WTC11 (cell line): ENCODE data around the gene ENTPD8. TPM values are rescaled to one million over a fixed set of nuclear protein-coding genes. Genes with fewer than 3 reads are reported as not detected.

Source experiments
- ATAC-seq: fragments of 200-7000 bp; cut with Tn5 transposase; 2 replicates; pipeline ENCODE4 v1.10.0; 2021; ENCODE audit warnings: mild to moderate bottlenecking, moderate library complexity
- CTCF ChIA-PET: fragments of 300-600 bp; sonication (Branson Sonifier 250); formaldehyde crosslinking; loops from one replicate; lab custom pipeline; 2021; ENCODE audit warnings: antibody characterized with exemption; lab: Charles Lee
- POLR2A ChIA-PET: fragments of 350-600 bp; sonication (Branson Sonifier 250); formaldehyde crosslinking; loops from one replicate; lab custom pipeline; 2021; ENCODE audit warnings: antibody characterized with exemption; lab: Charles Lee
- DNase-seq: peaks from one replicate; pipeline ENCODE4 v3.0.0; 2021; ENCODE audit warnings: low spot score
- H3K27ac Mint-ChIP-seq: 2 replicates; pipeline ENCODE4 v1.8.0; 2021; ENCODE audit warnings: mixed read lengths
- H3K27me3 Mint-ChIP-seq: 2 replicates; pipeline ENCODE4 v1.8.0; 2021; ENCODE audit warnings: low read depth, mild to moderate bottlenecking, moderate library complexity, mixed read lengths
- H3K36me3 Mint-ChIP-seq: 2 replicates; pipeline ENCODE4 v1.8.0; 2021; ENCODE audit warnings: mixed read lengths
- H3K4me1 Mint-ChIP-seq: 2 replicates; pipeline ENCODE4 v1.8.0; 2022; ENCODE audit warnings: mixed read lengths
- H3K4me3 Mint-ChIP-seq: 2 replicates; pipeline ENCODE4 v1.8.0; 2021; ENCODE audit warnings: mild to moderate bottlenecking, moderate library complexity, mixed read lengths
- H3K9me3 Mint-ChIP-seq: 2 replicates; pipeline ENCODE4 v1.8.0; 2021; ENCODE audit warnings: mixed read lengths
- AFF4 ChIP-seq: sonication (generic); formaldehyde crosslinking; IDR thresholded peaks from 2 replicates; pipeline ENCODE4 v1.8.1; 2023; ENCODE audit warnings: mild to moderate bottlenecking, missing genetic modification reagents, borderline replicate concordance
- ATF3 ChIP-seq: sonication (generic); formaldehyde crosslinking; conservative IDR thresholded peaks from 2 replicates; pipeline ENCODE4 v1.8.1; 2022; ENCODE audit warnings: mild to moderate bottlenecking, missing genetic modification reagents
- E2F4 ChIP-seq: sonication (generic); formaldehyde crosslinking; IDR thresholded peaks from 2 replicates; pipeline ENCODE4 v1.8.1; 2022; ENCODE audit warnings: low read depth, mild to moderate bottlenecking, moderate library complexity, missing genetic modification reagents, borderline replicate concordance
- ELF4 ChIP-seq: sonication (generic); formaldehyde crosslinking; IDR thresholded peaks from 2 replicates; pipeline ENCODE4 v1.8.1; 2022; ENCODE audit warnings: low read depth, mild to moderate bottlenecking, moderate library complexity, missing genetic modification reagents
- EMX1 ChIP-seq: fragments of 250-450 bp; sonication (Bioruptor Pico); IDR thresholded peaks from 2 replicates; pipeline ENCODE4 v1.8.0; 2021; ENCODE audit warnings: mild to moderate bottlenecking
- GRHL2 ChIP-seq: fragments of 250-450 bp; sonication (Bioruptor Pico); IDR thresholded peaks from 2 replicates; pipeline ENCODE4 v1.8.0; 2022; ENCODE audit warnings: mild to moderate bottlenecking, moderate library complexity; ENCODE audit not compliant: insufficient replicate concordance, severe bottlenecking
- HMGXB4 ChIP-seq: sonication (generic); formaldehyde crosslinking; IDR thresholded peaks from 2 replicates; pipeline ENCODE4 v1.8.1; 2023; ENCODE audit warnings: mild to moderate bottlenecking, moderate library complexity, missing genetic modification reagents
- IRF1 ChIP-seq: sonication (generic); formaldehyde crosslinking; IDR thresholded peaks from 2 replicates; pipeline ENCODE4 v1.8.0; 2023; ENCODE audit warnings: missing genetic modification reagents
- KAT7 ChIP-seq: sonication (generic); formaldehyde crosslinking; IDR thresholded peaks from 2 replicates; pipeline ENCODE4 v1.8.1; 2023; ENCODE audit warnings: missing genetic modification reagents, mild to moderate bottlenecking, borderline replicate concordance
- MXD4 ChIP-seq: fragments of 250-450 bp; sonication (Bioruptor Pico); IDR thresholded peaks from 2 replicates; pipeline ENCODE4 v1.8.0; 2021; ENCODE audit warnings: mild to moderate bottlenecking, moderate library complexity, borderline replicate concordance
- NR2C2 ChIP-seq: sonication (generic); formaldehyde crosslinking; IDR thresholded peaks from 2 replicates; pipeline ENCODE4 v1.8.0; 2022; ENCODE audit warnings: mild to moderate bottlenecking, missing genetic modification reagents
- PRDM15 ChIP-seq: sonication (generic); formaldehyde crosslinking; IDR thresholded peaks from 2 replicates; pipeline ENCODE4 v1.8.0; 2022; ENCODE audit warnings: missing genetic modification reagents
- PRRX2 ChIP-seq: fragments of 250-450 bp; sonication (Bioruptor Pico); IDR thresholded peaks from 2 replicates; pipeline ENCODE4 v1.8.0; 2021; ENCODE audit warnings: mild to moderate bottlenecking
- RORB ChIP-seq: fragments of 250-450 bp; sonication (Bioruptor Pico); IDR thresholded peaks from 2 replicates; pipeline ENCODE4 v1.9.0; 2021; ENCODE audit warnings: mild to moderate bottlenecking
- SMAD3 ChIP-seq: sonication (generic); formaldehyde crosslinking; IDR thresholded peaks from 2 replicates; pipeline ENCODE4 v1.8.0; 2022; ENCODE audit warnings: missing genetic modification reagents, mild to moderate bottlenecking, borderline replicate concordance
- SMAD4 ChIP-seq: sonication (generic); formaldehyde crosslinking; IDR thresholded peaks from 2 replicates; pipeline ENCODE4 v1.8.0; 2022; ENCODE audit warnings: mild to moderate bottlenecking, missing genetic modification reagents
- SOX15 ChIP-seq: fragments of 250-450 bp; sonication (Bioruptor Pico); IDR thresholded peaks from 2 replicates; pipeline ENCODE4 v1.9.0; 2021; ENCODE audit warnings: mild to moderate bottlenecking
- ZNF121 ChIP-seq: sonication (generic); formaldehyde crosslinking; IDR thresholded peaks from 2 replicates; pipeline ENCODE4 v1.8.0; 2023; ENCODE audit warnings: missing genetic modification reagents
- total RNA-seq: library from RNA; stranded (reverse); gene quantifications from 3 replicates; pipeline ENCODE4 v1.2.3, GENCODE V29; 2021

Gene ENTPD8
- total RNA-seq, 1 experiment from 2014 or later: 2.3 TPM

GRCh38 chr9:137434498-137435380 is 6.4 kb downstream of the ENTPD8 start:
- H3K36me3 Mint-ChIP-seq: no peaks in the 10 kb centered on the region
- no peak overlapping the region for H3K27ac Mint-ChIP-seq
- no peak for TF ChIP-seq PRDM15 (CRISPR knock-in tag)
- no peak for TF ChIP-seq AFF4
- TF ChIP-seq HMGXB4 (CRISPR knock-in tag): no peak
- TF ChIP-seq SOX15 (CRISPR knock-in tag): no peak
- TF ChIP-seq EMX1 (CRISPR knock-in tag): no peak
- TF ChIP-seq MXD4 (CRISPR knock-in tag): no peak
- no peak for TF ChIP-seq ELF4 (CRISPR knock-in tag)
- no peak for TF ChIP-seq SMAD4
- TF ChIP-seq E2F4 (CRISPR knock-in tag): no peak
- TF ChIP-seq GRHL2 (CRISPR knock-in tag): no peak
- TF ChIP-seq SMAD3 (CRISPR knock-in tag): no peak
- no peak for TF ChIP-seq NR2C2 (CRISPR knock-in tag)
- TF ChIP-seq ATF3: no peak
- no peak for TF ChIP-seq KAT7 (CRISPR knock-in tag)
- TF ChIP-seq IRF1 (CRISPR knock-in tag): no peak
- TF ChIP-seq RORB (CRISPR knock-in tag): no peak
- TF ChIP-seq ZNF121 (CRISPR knock-in tag): no peak
- TF ChIP-seq PRRX2 (CRISPR knock-in tag): no peak
- no peak overlapping the region for H3K4me3 Mint-ChIP-seq
- DNase-seq (no peak), ATAC-seq (no peak)
- no peaks in the 10 kb centered on the region for H3K9me3 Mint-ChIP-seq
- no peaks in the 10 kb centered on the region for H3K27me3 Mint-ChIP-seq
- POLR2A ChIA-PET: no interaction called here
- CTCF ChIA-PET: interaction anchor here (1.0 to 1.6 kb wide), 3 partner anchors 12 to 75 kb away, joined by 3 to 6 read pairs (median 3); partner anchors contain the start of gene EXD3
- no peaks in the 10 kb centered on the region for H3K4me1 Mint-ChIP-seq
